ENCODE results near the gene CHRNA1.

CHRNA1 gene

DNA sequence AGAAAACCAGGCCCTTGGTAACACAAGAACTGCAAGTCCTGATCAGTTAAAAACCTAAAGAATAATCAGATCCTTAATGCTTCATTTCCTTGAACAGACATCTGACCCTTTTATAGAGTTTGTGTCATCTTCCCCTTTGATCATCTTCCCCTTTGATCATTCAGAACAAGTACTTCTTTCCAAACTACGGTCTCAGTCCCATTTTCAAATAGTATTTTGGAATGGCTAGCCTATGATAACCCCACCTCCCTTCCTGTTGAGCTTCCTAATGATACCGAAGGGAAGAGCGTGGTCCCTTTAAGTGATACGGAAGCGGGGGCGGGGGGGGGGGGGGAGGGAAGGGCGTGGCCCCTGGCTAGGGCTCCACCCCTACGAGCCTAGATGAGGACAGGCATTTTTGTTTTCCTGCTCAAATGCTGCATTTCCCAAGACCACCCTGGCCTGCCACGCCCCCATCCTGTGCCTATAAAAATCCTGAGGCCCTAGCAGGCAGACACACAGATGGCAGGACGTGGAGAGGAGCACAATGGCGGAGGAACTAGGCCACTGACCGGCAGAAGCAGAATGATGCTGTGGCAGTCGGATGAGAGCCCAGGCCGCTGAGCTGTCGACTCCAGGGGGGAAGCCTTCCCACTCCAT is 24.1 kb upstream of the CHRNA1 start:
- Histone ChIP-seq H3K4me1 (peaks cover 6% of the 10 kb centered on the region), H3K27ac (no peak overlapping the region), H3K79me2 (no peaks in the 10 kb centered on the region), H3K36me3 (ENCODE audit: control insufficient read depth, insufficient read depth, low read length) (no peaks in the 10 kb centered on the region), H3K9me3 (ENCODE audit: control insufficient read depth, low read length) (no peaks in the 10 kb centered on the region), H3K27me3 (ENCODE audit: control insufficient read depth, insufficient read depth, low read length) (no peaks in the 10 kb centered on the region), H3K9ac (no peak overlapping the region), H2AFZ (no peak overlapping the region), H3K4me2 (ENCODE audit: low read length) (no peak overlapping the region), H3K4me3 (ENCODE audit: low read depth, low read length) (no peak overlapping the region)
- TF ChIP-seq, protein P1, sequence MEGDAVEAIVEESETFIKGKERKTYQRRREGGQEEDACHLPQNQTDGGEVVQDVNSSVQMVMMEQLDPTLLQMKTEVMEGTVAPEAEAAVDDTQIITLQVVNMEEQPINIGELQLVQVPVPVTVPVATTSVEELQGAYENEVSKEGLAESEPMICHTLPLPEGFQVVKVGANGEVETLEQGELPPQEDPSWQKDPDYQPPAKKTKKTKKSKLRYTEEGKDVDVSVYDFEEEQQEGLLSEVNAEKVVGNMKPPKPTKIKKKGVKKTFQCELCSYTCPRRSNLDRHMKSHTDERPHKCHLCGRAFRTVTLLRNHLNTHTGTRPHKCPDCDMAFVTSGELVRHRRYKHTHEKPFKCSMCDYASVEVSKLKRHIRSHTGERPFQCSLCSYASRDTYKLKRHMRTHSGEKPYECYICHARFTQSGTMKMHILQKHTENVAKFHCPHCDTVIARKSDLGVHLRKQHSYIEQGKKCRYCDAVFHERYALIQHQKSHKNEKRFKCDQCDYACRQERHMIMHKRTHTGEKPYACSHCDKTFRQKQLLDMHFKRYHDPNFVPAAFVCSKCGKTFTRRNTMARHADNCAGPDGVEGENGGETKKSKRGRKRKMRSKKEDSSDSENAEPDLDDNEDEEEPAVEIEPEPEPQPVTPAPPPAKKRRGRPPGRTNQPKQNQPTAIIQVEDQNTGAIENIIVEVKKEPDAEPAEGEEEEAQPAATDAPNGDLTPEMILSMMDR (IDR thresholded peaks at IDR 0.05) = no peak

DNA sequence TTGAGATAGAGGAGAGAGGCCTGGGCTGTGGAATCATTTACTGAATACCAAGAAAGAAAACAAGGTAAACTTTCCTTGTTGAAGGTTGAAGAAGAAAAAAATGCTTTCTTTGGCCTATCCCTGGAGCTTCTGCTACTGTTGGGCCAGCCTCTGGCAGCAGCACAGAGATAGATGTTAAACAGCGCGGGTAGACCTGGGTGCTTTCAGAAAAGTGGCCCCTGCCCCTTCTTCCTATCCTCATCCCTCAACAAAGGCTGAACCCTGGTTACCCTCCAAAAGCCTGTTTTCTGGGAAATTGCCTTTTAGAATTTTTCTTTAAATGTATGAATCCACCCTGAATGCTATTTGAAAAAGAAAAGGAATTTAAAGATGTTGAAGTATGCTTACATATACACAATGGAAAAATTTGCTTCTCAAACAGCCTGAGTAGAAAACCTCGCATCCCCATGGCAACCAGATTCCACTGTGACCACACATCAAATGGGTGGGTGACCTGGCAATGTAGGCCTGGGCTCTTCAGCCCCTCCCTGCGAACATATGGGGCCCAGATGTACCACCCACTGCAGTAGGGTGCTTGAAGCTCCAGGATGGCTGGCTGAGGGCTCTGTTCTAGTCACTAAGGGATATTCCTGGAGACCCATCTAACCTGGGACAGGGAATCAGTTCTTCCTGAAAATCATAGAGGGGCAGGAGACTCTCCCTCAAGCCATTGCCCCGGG is 23.4 kb upstream of the CHRNA1 start:
- TF ChIP-seq, protein P1 (IDR thresholded peaks at IDR 0.05) = no peak
- Histone ChIP-seq H3K79me2 (no peaks in the 10 kb centered on the region), H3K9ac (no peak overlapping the region), H3K4me2 (ENCODE audit: low read length) (no peak overlapping the region), H3K9me3 (ENCODE audit: control insufficient read depth, low read length) (no peaks in the 10 kb centered on the region), H3K36me3 (ENCODE audit: control insufficient read depth, insufficient read depth, low read length) (no peaks in the 10 kb centered on the region), H2AFZ (no peak overlapping the region), H3K27ac (no peak overlapping the region), H3K4me3 (ENCODE audit: low read depth, low read length) (no peak overlapping the region), H3K4me1 (peaks cover 6% of the 10 kb centered on the region), H3K27me3 (ENCODE audit: control insufficient read depth, insufficient read depth, low read length) (no peaks in the 10 kb centered on the region)

DNA sequence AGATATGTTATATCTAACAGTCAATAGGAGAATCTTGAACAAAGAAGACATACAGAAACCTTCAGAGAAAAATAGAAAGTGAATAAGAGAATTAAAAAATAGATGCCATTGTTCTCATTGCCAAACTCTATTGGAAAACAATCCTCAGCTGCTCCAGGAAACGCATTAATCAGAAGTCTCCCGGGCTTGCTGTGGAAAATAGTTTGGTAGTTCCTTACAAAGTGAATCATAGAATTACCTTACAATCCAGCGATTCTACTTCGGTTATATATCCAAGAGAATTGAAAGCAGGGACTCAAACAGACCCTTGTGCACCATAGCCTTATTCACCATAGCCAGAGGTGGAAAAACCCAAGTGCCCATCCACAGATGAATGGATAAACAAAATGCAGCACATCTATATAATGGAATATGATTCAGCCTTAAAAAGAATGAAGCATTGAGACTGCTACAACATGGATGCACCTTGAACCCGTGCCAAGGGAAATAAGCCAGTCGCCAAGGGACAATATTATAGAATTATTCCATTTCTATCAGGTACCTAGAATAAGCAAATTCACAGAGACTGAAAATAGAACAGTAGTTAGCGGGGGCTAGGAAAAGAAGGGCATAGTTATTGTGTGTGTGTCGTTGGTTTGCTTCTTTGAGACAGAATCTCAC is 21.9 kb upstream of the CHRNA1 start:
- no peaks in the 10 kb centered on the region for H3K9me3 ChIP-seq (ENCODE audit: control insufficient read depth, low read length)
- H2AFZ ChIP-seq = no peak overlapping the region
- no peak overlapping the region for H3K9ac ChIP-seq
- H3K4me2 ChIP-seq (ENCODE audit: low read length) = no peak overlapping the region
- H3K4me3 ChIP-seq (ENCODE audit: low read depth, low read length) = no peak overlapping the region
- H3K79me2 ChIP-seq = no peaks in the 10 kb centered on the region
- no peak overlapping the region for H3K27ac ChIP-seq
- no peaks in the 10 kb centered on the region for H3K36me3 ChIP-seq (ENCODE audit: control insufficient read depth, insufficient read depth, low read length)
- H3K4me1 ChIP-seq = peaks cover 6% of the 10 kb centered on the region
- H3K27me3 ChIP-seq (ENCODE audit: control insufficient read depth, insufficient read depth, low read length) = no peaks in the 10 kb centered on the region
- TF ChIP-seq, protein P1 (IDR thresholded peaks at IDR 0.05) = no peak

DNA sequence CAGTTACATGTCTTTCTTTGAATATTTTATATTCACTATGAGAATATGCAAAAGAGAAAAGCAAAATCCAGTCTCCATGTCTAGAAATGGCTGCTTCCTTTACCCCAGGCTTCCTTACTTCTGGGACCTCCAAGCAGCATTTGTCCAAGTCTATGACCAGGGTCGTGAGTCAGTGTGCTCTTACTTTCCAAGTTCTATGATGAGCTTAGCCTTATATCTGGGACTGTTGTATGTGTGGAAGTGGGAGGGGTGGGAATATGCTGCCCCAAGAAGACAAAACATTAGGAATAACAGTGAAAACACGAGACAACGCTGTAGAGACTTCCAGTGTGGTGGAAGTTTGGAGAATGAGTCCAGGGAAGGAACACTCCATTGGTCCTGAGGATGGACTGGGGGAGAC is 21.2 kb upstream of the CHRNA1 start:
- Histone ChIP-seq H3K4me2 (ENCODE audit: low read length) (no peak overlapping the region), H3K27me3 (ENCODE audit: control insufficient read depth, insufficient read depth, low read length) (no peaks in the 10 kb centered on the region), H3K9me3 (ENCODE audit: control insufficient read depth, low read length) (no peaks in the 10 kb centered on the region), H3K4me1 (peaks cover 6% of the 10 kb centered on the region), H3K9ac (no peak overlapping the region), H3K4me3 (ENCODE audit: low read depth, low read length) (no peak overlapping the region), H3K27ac (no peak overlapping the region), H3K36me3 (ENCODE audit: control insufficient read depth, insufficient read depth, low read length) (no peaks in the 10 kb centered on the region), H2AFZ (no peak overlapping the region), H3K79me2 (no peaks in the 10 kb centered on the region)
- TF ChIP-seq, protein P1 (IDR thresholded peaks at IDR 0.05) = no peak

Measured in parathyroid adenoma (tissue), 2 donors.